Bronchial epithelial cell (primary cell): ENCODE results near the gene CDV3. TPM values are rescaled to one million over a fixed set of nuclear protein-coding genes. Genes with fewer than 3 reads are reported as not detected.

Source experiments
- DNase-seq: peaks from one replicate; pipeline ENCODE4 v3.0.0-alpha.2; 2010; ENCODE audit warnings: low read depth
- FAIRE-seq: peaks from 2 replicates; lab custom pipeline; 2011; peaks lifted over from hg19 to GRCh38; lab: Jason Lieb, UNC
- H3K27me3 ChIP-seq: 2 replicates; pipeline ENCODE4 v1.5.1; 2011; ENCODE audit warnings: low read length; ENCODE audit not compliant: control insufficient read depth, insufficient read depth
- H3K36me3 ChIP-seq: 2 replicates; pipeline ENCODE4 v1.5.1; 2011; ENCODE audit warnings: low read length; ENCODE audit not compliant: control insufficient read depth, insufficient read depth
- H3K4me3 ChIP-seq: 2 replicates; pipeline ENCODE4 v1.5.1; 2011; ENCODE audit warnings: mild to moderate bottlenecking, low read depth, low read length, control low read depth
- CTCF ChIP-seq: IDR thresholded peaks from 2 replicates; pipeline ENCODE4 v1.5.1; 2011; ENCODE audit warnings: mild to moderate bottlenecking, moderate library complexity, low read length, control low read depth, inconsistent platforms; ENCODE audit not compliant: insufficient read depth, severe bottlenecking
- total RNA-seq: library from RNA; depleted of rRNA; stranded (reverse); fragments of >200 nt; gene quantifications from 2 replicates; pipeline ENCODE4 v1.2.1, GENCODE V29; 2014

CDV3 gene
- total RNA-seq, 1 donor from 2014 or later, result 232 TPM

DNA sequence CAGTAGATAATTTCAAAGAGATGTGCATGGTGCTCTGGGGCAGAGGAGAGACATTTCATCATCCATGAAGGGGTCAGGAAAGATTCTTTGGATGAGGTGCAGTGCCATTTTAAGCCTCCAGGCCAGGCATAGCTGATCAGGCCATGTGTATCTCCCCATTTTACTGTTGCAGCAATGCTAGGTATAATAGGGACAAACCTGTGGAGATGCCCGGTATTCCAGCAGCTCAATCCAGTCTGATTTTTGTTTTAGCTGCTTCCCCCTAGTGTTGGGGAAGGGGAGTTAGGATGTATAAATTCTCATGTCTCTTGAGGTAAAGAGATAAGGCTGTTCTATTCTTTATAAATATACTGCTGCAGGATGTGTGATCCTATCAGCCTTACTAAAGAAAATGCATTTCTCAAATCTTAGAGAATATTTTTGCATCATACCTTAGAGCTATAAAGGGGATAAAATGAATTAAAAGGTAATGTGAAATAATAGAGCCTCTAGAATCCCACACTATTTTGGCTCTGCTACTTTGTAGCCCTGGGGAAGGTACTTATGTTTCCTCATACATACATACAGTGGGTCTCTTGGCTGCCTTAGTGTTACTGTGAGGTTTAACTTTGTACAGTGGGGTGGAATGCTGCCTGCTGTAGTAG lies 5.2 kb downstream of the CDV3 start:
- no peaks in the 10 kb centered on the region for H3K27me3 ChIP-seq
- peak; percentile 42 for TF ChIP-seq CTCF
- no peak overlapping the region for H3K4me3 ChIP-seq
- peaks cover 19% of the 10 kb centered on the region for H3K36me3 ChIP-seq
- peak; percentile 57 for DNase-seq
- no peak for FAIRE-seq

DNA sequence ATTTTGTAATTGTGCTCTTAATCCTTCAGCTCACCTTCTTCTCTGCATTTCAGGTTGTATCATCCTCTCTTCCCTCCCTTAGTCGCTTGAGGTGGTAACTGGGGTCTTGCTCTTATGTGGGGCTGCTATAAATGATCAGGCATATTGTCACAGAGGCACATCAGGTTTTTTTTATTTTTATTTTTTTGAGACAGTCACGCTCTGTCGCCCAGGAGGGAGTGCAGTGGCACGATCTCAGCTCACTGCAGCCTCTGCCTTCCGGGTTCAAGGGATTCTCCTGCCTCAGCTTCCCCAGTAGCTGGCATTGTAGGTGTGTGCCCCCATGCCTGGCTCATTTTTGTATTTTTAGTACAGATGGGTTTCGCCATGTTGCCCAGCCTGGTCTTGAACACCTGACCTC lies 9.9 kb downstream of the CDV3 start:
- no peaks in the 10 kb centered on the region for H3K27me3 ChIP-seq
- peaks cover 24% of the 10 kb centered on the region for H3K36me3 ChIP-seq
- no peak for FAIRE-seq
- DNase-seq, result no peak
- H3K4me3 ChIP-seq, result no peak overlapping the region
- no peak for TF ChIP-seq CTCF

GRCh38 chr3:133588035-133588434 lies 14.5 kb downstream of the CDV3 start:
- no peak for FAIRE-seq
- Histone ChIP-seq H3K36me3 (peaks cover 16% of the 10 kb centered on the region), H3K4me3 (no peak overlapping the region), H3K27me3 (no peaks in the 10 kb centered on the region)
- no peak for DNase-seq
- TF ChIP-seq CTCF, result no peak

DNA sequence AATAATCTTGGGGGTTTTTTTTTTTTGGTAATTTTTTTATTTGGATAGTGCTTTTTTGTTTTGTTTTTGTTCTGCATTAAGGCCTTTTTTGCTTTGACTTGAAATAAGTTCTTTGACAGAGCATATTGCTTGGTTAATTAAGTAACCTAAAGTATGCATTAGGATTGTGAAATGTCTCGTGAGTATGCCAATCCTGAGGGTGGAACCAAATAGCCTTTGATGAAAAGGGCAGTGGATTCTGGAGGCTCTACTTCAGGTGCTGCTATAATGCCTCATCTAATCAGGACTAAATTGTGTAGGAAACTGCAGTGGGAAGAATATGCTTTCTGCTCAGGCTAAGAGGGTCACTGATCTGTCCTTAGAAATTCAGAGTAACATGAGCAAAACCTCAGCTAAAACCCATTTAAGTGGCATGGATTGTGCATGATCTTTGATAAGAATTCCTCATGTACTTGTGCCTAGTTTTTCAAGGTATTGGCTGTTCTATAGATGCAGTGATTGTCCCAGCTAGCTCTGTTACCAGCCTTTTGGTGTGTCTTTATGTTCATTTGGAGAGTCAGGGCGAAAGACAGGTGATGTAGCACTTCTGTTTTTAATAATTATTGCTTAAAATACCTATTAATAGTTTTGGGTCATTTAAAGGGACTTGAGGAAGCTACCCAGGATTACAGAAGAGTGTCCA lies 15.4 kb downstream of the CDV3 start:
- no peak for FAIRE-seq

GRCh38 chr3:133589503-133589902 lies 16.0 kb downstream of the CDV3 start:
- no peak for DNase-seq
- TF ChIP-seq CTCF, result no peak
- peaks cover 7% of the 10 kb centered on the region for H3K36me3 ChIP-seq
- no peak overlapping the region for H3K4me3 ChIP-seq
- no peaks in the 10 kb centered on the region for H3K27me3 ChIP-seq
- no peak for FAIRE-seq

More for the DNA sequence above, 15.4 kb downstream of the CDV3 start:
- peaks cover 10% of the 10 kb centered on the region for H3K36me3 ChIP-seq
- no peaks in the 10 kb centered on the region for H3K27me3 ChIP-seq
- no peak for DNase-seq
- no peak for TF ChIP-seq CTCF
- no peak overlapping the region for H3K4me3 ChIP-seq
